ENCODE data around the gene RSU1. TPM values are rescaled to one million over a fixed set of nuclear protein-coding genes. Genes with fewer than 3 reads are reported as not detected.

The RSU1 gene
- total RNA-seq, 1 experiment from 2014 or later = 29.5 TPM

DNA sequence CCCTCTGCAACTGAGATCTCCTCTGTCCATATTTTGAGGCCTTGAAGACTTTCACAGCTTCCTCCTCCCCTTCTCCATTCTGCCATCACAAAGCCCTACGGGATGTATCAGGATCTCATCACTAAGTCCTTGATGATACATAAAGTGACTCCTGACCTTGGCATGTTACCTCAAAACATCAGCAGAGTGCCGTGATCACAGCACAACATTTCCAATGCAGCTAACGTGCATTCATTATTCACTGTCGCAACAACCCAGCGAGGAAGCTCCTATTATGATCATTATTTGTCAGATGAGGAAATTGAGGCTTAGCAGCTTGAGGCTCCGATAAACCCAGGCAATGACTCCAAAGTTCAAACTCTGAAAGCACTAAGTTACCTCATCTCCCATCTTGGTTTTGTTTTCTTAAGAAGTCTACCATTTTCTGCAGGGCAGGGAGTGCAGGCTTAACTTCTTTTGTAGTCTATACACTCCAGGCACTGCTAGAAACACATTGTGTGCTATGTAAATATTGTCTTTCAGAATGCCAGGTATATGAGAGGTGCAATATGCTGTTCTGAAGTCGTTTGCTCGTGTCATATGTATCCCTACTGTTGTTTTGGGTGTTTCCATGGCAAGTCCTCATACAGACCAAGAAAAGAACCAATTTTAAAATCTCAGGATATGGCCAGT, 215.0 kb downstream of the RSU1 start:
- no peak overlapping the region for H2AFZ ChIP-seq (ENCODE audit: low read depth, low read length, poor library complexity, severe bottlenecking)
- no peak overlapping the region for H3K4me3 ChIP-seq (replicated peaks in 1 of 2; ENCODE audit: low read depth in 1 of 2, low read length in 2 of 2)
- ChIA-PET CTCF (no interaction called here), RAD21 (ENCODE audit: low non-redundant PET in 1 of 2, low total read pairs in 2 of 2, uncharacterized antibody in 2 of 2, unreplicated experiment in 2 of 2) (no interaction called here), POLR2A (no interaction called here)
- H3K4me2 ChIP-seq (ENCODE audit: low read length) = no peak overlapping the region
- no peaks in the 10 kb centered on the region for H3K9me3 ChIP-seq (ENCODE audit: control insufficient read depth in 1 of 2, insufficient read depth in 1 of 2, low read depth in 1 of 2, low read length in 2 of 2)
- no peaks in the 10 kb centered on the region for H3K36me3 ChIP-seq (ENCODE audit: control insufficient read depth in 1 of 2, insufficient read depth in 2 of 2, low read length in 2 of 2)
- H3K79me2 ChIP-seq (ENCODE audit: insufficient read depth, low read length) = no peaks in the 10 kb centered on the region
- no TSS peak for BruUV-seq (replicated peaks)
- DNase-seq (ENCODE audit: low read depth, low spot score) (no peak), ATAC-seq (no peak)
- intact Hi-C loops (cut with micrococcal nuclease) = no loop called here
- H3K27ac ChIP-seq (ENCODE audit: low read depth, low read length) = no peak overlapping the region
- TF ChIP-seq, protein P1, sequence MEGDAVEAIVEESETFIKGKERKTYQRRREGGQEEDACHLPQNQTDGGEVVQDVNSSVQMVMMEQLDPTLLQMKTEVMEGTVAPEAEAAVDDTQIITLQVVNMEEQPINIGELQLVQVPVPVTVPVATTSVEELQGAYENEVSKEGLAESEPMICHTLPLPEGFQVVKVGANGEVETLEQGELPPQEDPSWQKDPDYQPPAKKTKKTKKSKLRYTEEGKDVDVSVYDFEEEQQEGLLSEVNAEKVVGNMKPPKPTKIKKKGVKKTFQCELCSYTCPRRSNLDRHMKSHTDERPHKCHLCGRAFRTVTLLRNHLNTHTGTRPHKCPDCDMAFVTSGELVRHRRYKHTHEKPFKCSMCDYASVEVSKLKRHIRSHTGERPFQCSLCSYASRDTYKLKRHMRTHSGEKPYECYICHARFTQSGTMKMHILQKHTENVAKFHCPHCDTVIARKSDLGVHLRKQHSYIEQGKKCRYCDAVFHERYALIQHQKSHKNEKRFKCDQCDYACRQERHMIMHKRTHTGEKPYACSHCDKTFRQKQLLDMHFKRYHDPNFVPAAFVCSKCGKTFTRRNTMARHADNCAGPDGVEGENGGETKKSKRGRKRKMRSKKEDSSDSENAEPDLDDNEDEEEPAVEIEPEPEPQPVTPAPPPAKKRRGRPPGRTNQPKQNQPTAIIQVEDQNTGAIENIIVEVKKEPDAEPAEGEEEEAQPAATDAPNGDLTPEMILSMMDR (IDR thresholded peaks at IDR 0.05 in 2 of 3, conservative IDR thresholded peaks at IDR 0.05 in 1 of 3; ENCODE audit: borderline replicate concordance in 1 of 3, insufficient read depth in 1 of 3, low read depth in 2 of 3, low read length in 2 of 3) = no peak
- TF ChIP-seq, protein P2, sequence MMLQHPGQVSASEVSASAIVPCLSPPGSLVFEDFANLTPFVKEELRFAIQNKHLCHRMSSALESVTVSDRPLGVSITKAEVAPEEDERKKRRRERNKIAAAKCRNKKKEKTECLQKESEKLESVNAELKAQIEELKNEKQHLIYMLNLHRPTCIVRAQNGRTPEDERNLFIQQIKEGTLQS (IDR thresholded peaks at IDR 0.05) = no peak
- TF ChIP-seq EZH2 (IDR thresholded peaks at IDR 0.05) = no peak
- no peak for TF ChIP-seq CEBPB (IDR thresholded peaks at IDR 0.05; ENCODE audit: low read depth)
- TF ChIP-seq FOSL1 (IDR thresholded peaks at IDR 0.05; ENCODE audit: low read depth) = no peak
- no peaks in the 10 kb centered on the region for H3K27me3 ChIP-seq (ENCODE audit: insufficient read depth, low read length)
- no peaks in the 10 kb centered on the region for H3K9me2 ChIP-seq (ENCODE audit: insufficient read depth)
- H4K20me1 ChIP-seq (ENCODE audit: insufficient read depth) = no peaks in the 10 kb centered on the region
- H3K4me1 ChIP-seq (ENCODE audit: control insufficient read depth in 1 of 2, insufficient read depth in 2 of 2, low read length in 2 of 2) = no peaks in the 10 kb centered on the region
- H3K9ac ChIP-seq (ENCODE audit: low read length) = no peak overlapping the region

DNA sequence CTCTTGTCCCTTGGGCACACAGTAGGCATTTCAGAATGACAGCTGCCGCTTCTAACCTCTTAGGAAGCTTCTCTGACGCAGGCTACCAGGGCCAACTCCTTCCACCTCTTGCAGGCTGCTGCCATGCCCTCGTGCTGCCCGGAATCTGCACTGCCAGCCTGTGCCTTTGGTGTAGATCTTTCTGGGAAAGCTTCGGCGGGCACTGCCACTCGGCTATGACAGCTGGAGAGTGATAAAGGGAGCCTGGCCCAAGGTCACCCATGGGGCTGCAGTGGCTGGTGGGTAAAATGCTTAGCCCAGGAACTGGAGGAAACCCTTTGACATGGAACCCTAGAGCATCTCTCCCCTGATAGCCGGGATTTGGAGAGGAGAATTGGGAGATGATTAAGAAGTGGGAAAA, 217.6 kb downstream of the RSU1 start:
- Histone ChIP-seq H3K36me3 (ENCODE audit: control insufficient read depth in 1 of 2, insufficient read depth in 2 of 2, low read length in 2 of 2) (no peaks in the 10 kb centered on the region), H4K20me1 (ENCODE audit: insufficient read depth) (no peaks in the 10 kb centered on the region), H3K9ac (ENCODE audit: low read length) (no peak overlapping the region), H3K27ac (ENCODE audit: low read depth, low read length) (no peak overlapping the region), H3K9me3 (ENCODE audit: control insufficient read depth in 1 of 2, insufficient read depth in 1 of 2, low read depth in 1 of 2, low read length in 2 of 2) (no peaks in the 10 kb centered on the region), H3K9me2 (ENCODE audit: insufficient read depth) (no peaks in the 10 kb centered on the region), H3K4me3 (replicated peaks in 1 of 2; ENCODE audit: low read depth in 1 of 2, low read length in 2 of 2) (no peak overlapping the region), H3K4me1 (ENCODE audit: control insufficient read depth in 1 of 2, insufficient read depth in 2 of 2, low read length in 2 of 2) (no peaks in the 10 kb centered on the region), H3K4me2 (ENCODE audit: low read length) (no peak overlapping the region), H2AFZ (ENCODE audit: low read depth, low read length, poor library complexity, severe bottlenecking) (no peak overlapping the region), H3K27me3 (ENCODE audit: insufficient read depth, low read length) (no peaks in the 10 kb centered on the region), H3K79me2 (ENCODE audit: insufficient read depth, low read length) (no peaks in the 10 kb centered on the region)
- POLR2A ChIA-PET = no interaction called here
- ATAC-seq (no peak), DNase-seq (ENCODE audit: low read depth, low spot score) (no peak)
- TF ChIP-seq EZH2phosphoT487 (IDR thresholded peaks at IDR 0.05; ENCODE audit: borderline replicate concordance) (no peak), CBX3 (IDR thresholded peaks at IDR 0.05; ENCODE audit: low read depth) (no peak), SP1 (IDR thresholded peaks at IDR 0.05; ENCODE audit: low read depth) (no peak), YY1 (IDR thresholded peaks at IDR 0.05; ENCODE audit: extremely low read depth, insufficient replicate concordance, low read depth, low read length) (no peak), POLR2A (IDR thresholded peaks at IDR 0.05; ENCODE audit: borderline replicate concordance, extremely low read depth, insufficient read depth, insufficient read length) (no peak), CEBPB (IDR thresholded peaks at IDR 0.05; ENCODE audit: low read depth) (no peak), ELF1 (IDR thresholded peaks at IDR 0.05; ENCODE audit: borderline replicate concordance, low read depth) (no peak), RAD21 (IDR thresholded peaks at IDR 0.05; ENCODE audit: low read depth) (no peak), TCF7L2 (IDR thresholded peaks at IDR 0.05; ENCODE audit: borderline replicate concordance, extremely low read depth, insufficient read depth, insufficient read length) (no peak)
- TF ChIP-seq, protein P2 (IDR thresholded peaks at IDR 0.05) = no peak
- TF ChIP-seq, protein P1 (IDR thresholded peaks at IDR 0.05 in 2 of 3, conservative IDR thresholded peaks at IDR 0.05 in 1 of 3; ENCODE audit: borderline replicate concordance in 1 of 3, insufficient read depth in 1 of 3, low read depth in 2 of 3, low read length in 2 of 3) = no peak
- TF ChIP-seq, protein P3, sequence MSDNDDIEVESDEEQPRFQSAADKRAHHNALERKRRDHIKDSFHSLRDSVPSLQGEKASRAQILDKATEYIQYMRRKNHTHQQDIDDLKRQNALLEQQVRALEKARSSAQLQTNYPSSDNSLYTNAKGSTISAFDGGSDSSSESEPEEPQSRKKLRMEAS (IDR thresholded peaks at IDR 0.05) = no peak
- intact Hi-C loops (cut with micrococcal nuclease) = no loop called here
- RAD21 ChIA-PET (ENCODE audit: low non-redundant PET in 1 of 2, low total read pairs in 2 of 2, uncharacterized antibody in 2 of 2, unreplicated experiment in 2 of 2) = no interaction called here
- no TSS peak for BruUV-seq (replicated peaks)
- CTCF ChIA-PET = no interaction called here
